Activated CD8-positive, alpha-beta memory T cell treated with anti-CD3 and anti-CD28 coated beads for 1 hour (primary cell): ENCODE measurements around the gene LHPP.

Source experiments
- DNase-seq, 2 donors: peaks; one replicate each; pipeline ENCODE4 v3.0.0-alpha.2; 2020; ENCODE audit warnings: low read depth in 1 of 2; ENCODE audit errors: extremely low read depth in 1 of 2

The LHPP gene

DNA sequence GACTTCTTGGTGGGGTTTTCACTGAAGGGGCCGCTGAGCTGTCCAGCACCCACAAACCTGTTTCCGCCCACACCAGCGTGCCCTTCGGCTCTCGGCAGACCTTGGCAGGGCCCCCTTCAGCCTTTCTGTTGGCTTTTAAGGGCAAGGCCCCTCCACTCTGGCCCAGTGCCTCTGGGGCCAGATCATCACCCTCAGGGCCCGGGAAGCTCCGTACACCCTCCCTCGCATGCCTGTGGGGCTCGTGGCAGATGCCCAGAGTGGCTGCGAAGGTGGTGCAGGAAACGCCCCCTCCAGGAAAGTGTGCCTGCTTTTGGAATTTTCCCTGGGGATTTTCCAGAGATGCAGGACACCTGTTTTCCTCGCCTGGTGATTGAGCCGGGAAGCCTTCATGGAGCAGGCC, 7.0 kb downstream of the LHPP start:
- DNase-seq, result no peak

DNA sequence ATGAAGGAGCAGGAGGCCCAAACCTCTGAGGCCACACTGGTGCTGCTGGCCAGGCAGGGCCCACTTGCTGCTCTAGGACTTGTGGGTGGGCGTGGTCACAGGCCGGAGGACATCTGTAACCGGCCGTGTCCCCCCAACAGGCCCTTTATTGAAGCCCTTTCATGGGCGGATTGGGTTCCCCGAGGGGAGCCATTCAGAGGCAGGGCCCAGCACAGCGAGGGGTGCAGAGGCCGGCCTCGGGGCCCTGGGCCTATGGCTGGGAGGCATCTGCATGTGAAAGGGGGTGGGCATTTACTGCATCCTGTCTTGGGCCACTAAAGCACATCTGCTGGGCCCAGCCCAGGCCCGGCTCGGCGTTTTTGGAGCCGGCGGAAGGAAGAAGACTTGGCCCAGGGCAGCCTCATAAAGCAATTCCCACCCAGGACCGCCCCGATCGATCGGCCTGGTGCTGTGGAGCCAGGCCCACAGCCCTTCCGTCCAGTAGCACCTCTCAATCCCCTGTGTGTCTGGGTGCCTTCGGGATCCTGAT, 8.4 kb downstream of the LHPP start:
- no peak for DNase-seq

DNA sequence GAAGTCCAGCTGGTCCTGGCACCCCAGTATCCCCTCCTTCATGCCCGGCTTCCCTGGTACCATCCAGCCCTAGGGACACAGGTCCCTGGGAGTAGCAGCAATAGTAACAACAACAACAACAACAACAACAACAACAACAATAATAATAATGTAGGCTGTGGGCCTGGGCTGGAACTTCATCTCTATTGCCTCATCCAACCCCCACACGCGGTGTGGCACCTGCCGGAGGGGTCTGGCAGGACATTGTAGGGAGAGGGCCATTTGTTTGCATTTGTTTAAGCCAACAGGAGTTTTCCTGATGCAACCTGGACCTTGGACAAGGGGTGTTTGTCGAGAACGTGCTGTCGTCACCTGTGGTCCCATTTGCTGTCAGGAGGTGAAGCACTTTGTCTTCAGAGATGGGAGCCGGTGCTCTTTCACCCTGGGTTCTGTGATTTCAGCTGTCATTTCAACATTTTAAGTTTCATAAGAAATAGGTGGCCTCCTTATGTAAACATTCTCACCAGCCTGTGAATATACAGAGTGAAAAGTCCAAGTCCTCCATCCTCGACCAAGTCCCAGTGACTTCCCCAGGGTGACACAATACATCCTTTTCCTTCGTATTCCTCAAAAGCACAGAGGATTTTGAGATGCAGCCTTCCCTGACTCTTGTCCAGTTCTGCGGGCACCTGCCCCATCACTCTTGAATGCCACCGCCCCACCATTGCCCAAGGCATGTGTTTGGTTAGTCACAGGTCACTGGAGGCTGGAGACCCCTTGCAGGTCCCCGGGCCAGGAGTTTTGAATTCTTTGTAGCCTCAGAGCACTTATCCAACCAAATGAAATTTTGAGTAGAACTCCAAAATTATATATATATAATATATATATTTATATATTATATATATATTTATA, 9.2 kb downstream of the LHPP start:
- DNase-seq, result no peak

DNA sequence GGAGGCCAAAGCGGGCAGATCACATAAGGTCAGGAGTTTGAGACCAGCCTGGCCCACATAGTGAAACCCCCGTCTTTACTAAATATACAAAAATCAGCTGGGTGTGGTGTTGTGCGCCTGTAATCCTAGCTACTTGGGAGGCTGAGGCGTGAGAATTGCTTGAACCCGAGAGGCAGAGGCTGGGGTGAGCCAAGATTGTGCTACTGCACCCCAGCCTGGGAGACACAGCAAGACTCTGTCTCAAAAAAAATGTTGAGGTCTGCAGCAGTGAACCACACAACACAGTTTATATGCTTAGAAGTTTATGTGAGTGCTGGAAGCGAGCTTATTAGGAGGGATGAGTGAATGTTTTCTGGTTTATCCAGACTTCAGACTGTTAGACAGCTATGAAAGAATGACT, 10.4 kb downstream of the LHPP start:
- no peak for DNase-seq

DNA sequence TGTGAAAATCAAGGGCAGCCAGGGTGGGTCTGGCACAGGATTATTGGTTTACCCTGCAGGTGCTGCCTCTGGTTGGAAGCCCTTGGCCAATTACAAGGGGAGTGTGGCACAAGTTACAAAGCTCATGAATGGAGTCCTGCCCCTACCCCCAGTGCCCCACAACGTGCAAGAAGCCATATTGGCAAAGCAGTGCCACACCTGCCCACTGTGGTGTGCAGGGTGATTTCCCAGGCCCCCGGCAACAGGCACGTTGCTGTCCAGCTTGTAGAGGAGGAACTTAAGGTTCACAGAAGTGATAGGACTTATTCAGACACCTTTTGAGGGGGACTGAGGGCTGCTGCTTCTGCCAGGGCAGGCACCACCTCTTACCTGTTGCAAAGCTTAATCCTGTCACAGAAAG, 11.4 kb downstream of the LHPP start:
- DNase-seq, result no peak

DNA sequence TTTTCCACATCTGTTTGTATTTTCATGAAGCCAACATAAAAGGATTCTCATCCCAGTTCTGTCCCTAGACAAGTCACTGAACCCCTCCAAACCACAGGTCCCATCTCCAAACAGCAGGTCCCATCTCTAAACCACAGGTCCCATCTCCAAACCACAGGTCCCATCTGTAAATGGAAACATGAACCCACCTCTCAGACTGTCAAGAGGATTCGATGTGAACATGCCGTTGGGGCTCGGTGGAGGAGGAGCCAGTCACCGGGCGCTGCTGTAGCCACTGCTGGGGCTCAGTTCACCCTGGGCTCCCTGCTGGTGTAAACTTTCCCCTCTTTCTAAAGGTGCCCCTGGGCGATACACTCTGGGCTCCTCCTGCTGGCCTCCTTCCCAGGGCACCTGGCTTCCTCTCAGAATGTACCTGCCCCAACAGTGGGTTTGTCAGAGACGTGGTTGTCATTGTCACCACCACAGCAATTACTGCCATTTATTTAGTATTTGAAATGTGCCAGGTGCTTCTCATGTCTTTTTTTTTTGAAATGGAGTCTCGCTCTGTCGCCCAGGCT, 13.0 kb downstream of the LHPP start:
- no peak for DNase-seq

DNA sequence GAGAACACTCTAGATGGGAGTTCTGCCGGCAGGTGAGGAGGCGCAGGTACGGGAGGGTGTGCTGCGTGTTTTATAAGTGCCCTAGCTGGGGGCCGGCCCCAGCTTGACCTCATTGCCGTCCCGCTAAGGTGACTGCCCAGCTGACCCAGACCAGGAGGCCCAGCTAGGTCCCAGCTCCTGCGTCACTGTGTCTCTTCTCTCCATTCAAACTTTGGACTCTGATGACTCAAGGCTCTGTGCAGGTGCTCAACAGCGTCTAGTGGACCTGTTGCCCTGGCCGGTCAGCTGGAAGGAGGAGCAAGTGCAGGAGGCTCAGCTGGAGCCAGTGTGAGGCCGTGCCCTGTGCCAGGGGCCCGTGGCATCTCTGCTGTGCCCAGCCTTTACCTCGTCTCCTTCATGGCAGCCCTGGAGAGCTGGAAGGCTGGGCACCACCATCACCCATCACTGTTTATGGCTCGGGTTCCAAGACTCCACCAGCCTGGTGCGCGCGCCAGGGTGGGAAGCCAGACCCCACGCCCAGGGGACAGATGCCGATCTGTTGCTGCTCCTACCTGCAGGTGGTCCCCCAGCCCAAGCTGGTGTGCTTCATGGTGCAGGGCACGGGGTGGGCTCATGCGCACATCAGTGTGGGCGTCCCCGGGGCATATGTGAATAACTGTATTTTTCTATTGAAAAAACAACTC, 14.6 kb downstream of the LHPP start:
- DNase-seq, result no peak

DNA sequence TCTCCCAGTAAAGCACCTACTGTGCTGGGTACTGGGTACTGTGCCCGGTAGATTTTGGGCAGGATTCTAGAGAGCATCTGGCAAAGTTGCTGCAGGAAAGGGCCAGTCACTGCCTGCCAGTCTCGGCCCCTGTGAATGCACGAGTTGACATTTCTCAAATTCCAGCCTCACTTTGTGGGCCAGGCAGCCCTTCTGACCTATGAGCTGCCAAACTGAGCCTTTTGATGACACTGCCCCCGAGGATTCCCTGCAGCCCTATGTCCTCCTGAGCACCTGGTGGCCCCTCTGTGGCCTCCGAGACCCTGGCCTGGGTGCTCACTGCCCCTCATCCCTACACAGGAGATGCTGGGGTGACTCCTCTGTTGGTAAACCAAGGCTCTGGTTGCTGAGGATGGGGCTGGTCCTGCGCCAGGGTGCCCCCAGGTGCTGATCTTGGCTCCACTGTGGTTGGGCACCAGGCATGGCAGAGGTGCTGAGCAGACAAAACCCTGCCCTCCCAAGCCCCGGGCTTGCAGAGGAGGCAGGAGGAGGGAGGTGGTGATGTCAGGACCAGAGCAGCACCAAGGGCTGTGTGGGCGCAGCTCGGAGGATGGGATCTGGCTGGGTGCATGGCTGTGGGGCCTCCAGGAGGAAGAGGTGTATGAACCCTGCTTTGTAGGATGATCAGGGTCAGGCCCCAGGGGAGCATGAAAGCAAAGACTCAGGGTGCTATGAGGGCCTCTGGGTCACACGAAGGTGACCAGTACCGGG, 16.2 kb downstream of the LHPP start:
- no peak for DNase-seq

DNA sequence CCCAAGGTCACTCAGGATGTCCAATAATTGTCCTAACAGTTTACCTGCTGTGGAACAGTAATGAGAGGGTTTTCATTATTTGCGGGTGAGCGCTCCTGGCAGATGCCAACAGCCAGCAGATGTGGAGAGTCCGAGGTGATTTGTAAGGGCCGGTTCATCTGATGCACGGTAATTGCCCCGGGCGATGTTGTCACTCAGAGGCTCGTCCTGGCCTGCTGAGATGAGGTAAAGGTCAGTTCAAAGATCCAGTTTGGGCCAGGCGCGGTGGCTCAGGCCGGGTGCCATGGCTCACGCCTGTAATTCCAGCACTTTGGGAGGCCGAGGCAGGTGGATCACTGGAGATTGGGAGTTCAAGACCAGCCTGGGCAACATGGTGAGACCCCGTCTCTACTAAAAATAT, 16.9 kb downstream of the LHPP start:
- DNase-seq, result no peak

DNA sequence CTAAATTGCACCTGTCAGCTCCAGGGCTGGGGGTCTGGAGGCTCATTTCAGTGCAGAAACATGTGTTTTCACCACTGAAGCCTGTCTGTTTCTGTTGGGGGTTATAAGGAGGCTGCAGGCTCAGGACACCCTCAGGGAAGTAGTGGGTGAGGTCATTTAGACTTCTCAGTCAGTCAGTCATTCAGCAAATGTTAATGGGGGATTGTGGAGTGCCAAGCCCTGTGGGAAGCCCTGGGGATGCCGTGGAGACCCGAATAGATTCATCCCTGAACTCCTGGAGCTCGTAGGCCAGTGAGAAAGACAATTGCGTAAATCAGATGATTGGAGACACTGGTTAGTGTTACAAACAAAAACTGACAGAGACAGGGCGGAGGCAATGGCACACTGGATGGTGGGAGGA, 19.2 kb downstream of the LHPP start:
- no peak for DNase-seq

DNA sequence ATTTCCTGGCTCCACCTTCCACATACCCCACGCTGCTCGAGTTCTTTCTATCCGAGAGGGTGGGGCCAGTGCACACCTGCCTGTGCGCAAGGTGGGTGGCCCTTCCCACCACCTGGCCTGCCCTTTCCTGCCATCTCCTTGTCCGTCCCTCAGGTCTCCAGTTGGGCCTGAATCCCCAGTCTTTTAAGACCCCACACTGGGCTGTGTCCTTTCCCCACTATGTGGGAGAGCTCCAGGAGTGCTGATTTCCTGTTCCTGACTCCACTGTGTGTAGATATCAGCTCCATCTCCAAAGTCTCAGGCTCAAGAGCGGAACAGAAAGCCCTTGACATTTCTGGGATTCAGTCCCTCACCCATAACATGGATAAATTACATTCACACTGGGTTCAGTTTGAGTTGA, 20.1 kb downstream of the LHPP start:
- no peak for DNase-seq

DNA sequence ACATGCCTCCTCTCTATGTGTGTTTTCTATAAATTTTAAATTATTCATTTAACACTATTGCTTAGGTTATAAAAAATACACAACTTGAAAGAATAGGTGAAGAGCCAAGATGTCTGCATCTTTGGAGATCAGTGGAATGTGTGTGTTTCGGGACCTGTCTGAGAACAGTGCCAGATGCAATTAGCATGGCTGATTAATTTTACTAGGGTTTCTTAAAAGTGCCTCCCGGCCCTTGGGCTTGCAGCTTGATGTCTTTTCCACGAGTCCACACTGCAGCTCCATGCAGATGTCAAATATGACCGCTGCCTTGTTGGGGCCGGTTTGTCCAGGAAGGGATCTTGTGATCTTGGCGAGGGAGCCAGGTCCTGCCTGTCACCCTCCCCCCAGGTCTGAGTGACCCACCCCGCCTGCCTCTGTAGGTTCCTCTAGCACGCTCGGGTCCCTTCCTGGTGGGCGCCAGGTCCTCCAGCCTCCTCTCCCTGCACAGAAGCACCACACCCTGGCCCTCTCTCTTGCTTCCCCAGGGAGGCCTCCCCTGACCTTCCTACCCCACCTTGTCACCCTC, 20.7 kb downstream of the LHPP start:
- no peak for DNase-seq

DNA sequence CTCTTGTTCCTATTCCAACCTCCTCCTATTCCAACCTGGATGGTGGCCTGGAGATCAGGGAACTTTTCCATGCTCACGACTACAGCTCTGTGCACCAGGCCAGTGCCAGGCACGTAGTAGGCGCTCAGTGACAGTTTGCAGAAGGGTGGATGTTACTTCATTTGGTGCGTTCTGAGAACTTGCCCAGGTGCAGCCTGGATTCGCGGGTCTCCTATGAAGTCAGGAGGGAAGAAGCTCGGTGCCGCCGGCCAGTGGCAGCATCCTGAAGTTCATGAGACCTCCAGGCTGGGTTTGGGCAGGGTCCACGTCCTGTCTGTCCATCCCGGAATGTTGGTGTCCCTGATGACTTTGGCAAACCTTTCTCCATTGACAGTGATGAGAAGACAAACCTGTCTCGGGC, 21.3 kb downstream of the LHPP start:
- no peak for DNase-seq

DNA sequence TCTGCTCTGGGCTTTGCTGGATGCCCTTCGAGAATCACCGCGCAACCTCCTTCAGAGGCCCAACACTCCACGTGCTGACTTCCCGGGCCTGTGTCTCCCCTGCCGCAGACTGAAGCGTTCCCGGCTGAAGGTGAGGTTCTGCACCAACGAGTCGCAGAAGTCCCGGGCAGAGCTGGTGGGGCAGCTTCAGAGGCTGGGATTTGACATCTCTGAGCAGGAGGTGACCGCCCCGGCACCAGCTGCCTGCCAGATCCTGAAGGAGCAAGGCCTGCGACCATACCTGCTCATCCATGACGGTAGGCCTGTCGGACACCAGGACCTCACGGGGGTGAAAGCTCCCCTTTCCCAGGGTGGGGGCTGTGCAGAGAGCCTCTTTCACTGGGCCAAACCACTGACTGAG, 22.4 kb downstream of the LHPP start:
- no peak for DNase-seq

DNA sequence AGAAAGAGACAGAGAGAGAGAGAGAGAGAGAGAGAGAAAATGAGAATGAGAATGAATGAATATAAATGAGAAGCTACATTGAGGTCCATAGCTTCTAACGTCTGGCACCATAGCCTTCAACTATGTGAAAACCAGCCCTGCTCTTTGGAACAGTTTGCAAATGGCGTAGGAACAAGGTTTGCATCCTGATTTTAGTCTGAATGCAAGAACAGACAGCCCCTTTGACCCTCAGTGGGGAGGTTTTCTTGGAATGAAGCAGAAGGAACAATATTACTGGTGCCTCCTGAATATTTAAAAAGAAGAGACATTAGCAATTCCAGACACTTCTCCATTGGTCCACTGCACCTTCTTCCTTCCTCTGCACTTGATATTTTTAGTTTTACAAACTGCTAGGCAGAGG, 23.0 kb downstream of the LHPP start:
- DNase-seq, result no peak

DNA sequence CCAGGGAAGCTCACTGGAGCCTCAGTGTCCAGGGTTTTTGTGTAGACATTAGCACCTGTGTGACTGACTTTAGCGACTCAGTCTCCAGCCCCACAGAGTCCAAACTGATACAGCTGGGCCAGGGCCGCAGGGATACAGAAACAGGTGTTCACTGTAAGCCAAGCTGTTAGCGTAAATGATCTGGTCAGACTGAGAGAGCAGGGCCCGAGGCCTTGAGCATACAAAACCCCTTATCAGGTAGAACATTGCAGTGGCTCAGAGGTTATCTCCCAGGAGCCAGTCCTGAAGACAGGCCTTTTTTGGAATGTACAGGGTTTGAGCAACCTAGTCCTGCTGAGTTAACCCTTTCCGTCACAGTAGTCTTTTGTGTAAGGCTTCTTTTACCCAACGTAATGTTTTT, 25.0 kb downstream of the LHPP start:
- DNase-seq, result no peak

DNA sequence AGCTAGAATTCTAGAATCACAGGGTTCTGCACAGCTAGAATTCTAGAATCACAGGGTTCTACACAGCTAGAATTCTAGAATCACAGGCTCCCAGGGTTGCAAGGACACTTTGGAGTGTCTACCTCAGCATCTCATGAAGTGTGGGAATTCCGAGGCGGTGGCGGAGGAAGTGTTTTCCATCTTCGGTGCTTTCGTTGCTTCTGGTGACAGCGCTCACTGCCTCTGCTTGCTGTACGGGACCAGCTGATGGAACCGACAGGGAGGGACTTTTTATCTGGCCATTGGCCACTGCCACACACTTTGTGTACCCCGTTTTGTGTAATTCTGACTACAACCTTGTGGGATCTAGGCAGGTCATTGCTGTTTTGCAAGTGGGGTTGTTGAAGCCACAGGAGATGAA, 29.5 kb downstream of the LHPP start:
- no peak for DNase-seq

DNA sequence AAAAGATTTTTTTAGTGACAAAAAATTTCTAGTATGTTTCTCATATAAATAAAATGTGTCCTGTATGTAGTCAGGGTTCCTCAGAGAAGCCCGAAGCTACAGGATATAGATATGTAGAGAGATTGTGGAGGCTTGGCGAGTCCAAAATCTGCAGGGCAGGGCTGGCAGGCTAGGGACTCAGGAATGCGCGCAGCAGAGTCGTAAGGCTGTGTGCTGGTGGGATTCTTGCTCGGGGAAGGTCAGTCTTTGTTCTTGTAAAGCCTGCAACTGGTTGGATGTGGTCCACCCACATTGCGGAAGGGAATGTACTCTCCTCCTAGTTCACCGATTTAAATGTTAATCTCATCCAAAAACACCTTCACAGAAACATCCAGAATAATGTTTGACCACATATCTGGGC, 30.6 kb downstream of the LHPP start:
- no peak for DNase-seq

DNA sequence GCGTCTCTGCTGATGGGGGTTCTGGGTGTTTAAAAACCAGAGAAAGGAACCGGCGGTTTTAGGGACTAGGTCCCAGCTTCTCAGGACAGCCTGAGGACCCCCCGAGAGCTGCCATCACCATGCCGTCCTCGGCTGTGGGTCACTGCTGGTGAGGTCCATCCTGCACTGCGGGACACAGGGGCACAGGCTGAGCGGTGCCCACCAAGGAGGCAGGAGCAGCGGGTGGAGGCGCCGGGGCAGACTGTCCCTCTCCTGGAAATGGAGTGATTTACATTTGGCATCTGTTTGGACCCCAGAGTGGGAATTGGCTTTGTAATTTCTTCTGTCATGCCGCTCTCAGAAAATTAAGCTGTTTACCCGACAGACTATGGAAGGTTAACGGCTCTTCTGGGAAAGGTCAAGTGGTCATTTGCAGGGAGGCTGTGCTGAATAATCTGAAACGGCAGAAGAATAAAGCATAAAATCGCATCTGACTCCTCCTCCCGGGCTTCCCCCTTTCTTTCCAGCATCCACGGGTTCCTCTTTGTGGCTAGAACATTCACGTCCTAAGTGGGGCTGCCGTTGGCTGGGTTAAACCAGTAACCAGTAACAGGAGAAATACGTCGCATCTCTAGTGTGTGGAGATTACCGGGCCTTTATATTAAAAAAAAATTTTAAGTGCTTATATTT, 31.7 kb downstream of the LHPP start:
- no peak for DNase-seq

DNA sequence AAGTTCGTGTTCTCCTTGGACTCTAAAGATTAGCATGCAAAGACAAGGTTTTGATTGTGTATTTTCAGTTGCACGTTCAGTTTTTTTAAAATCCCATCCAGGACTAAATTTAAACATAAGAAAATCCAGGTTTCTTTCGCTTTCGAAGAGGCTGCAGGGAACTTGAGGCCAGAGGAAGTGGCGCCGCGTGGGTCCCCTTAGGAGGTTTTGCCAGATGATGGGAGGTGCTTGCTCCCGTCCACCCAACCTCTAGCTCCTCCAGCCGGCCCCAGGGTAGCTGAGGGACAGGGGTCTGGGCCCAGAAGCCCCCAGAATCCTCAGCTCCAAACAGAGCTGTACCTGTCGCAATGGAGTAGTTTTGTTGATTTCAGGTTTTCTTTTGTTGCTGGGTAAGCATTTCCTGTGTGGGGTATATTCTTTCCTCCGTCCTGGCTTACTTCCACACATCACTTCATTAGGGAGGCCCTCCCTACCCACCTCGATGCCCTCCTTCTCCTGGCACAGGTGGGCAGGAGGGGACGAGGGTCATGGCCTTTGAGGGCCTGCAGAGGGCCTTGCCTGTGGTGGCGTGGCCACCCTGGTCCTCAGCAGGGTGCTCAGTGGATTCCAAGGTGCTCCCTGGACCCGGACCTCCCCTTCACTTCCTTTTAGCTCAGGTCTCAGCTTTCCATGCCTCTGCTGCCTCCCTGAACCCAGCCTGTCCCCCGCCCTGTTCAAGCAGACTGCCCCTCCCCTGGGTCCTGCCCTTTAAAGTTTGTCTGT, 32.6 kb downstream of the LHPP start:
- no peak for DNase-seq
